ENCODE measurements around the gene RHAG. TPM values are rescaled to one million over a fixed set of nuclear protein-coding genes. Genes with fewer than 3 reads are reported as not detected.

RHAG gene
- total RNA-seq, 1 donor from 2014 or later = 2.5 TPM

DNA sequence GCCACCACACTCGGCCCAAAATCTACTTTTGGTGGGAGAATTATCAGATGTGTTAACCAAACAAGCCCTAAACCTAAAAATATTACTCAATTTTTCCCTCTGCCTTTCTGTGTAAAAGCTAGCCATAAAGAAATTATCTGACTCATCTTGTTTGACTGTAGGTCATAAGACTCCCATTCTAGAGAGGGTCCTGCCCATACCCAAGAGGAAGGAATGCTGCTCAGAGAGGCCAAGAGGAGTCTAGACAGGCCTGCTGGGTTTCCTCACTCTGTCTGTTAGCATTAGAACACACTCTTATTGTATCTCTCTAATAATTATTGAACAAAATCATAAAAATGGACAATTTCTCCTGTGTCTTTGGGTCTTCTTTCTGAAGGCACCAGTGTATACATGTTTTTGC lies 60.0 kb downstream of the RHAG start:
- no peak for DNase-seq (ENCODE audit: extremely low spot score in 2 of 2)
- Histone ChIP-seq H3K27me3 (no peaks in the 10 kb centered on the region), H3K4me1 (no peaks in the 10 kb centered on the region), H3K4me3 (no peak overlapping the region), H3K27ac (no peak overlapping the region), H3K36me3 (no peaks in the 10 kb centered on the region), H3K9me3 (no peaks in the 10 kb centered on the region)
- intact Hi-C loops (cut with DNase I) = no loop called here
- TF ChIP-seq POLR2AphosphoS5 (IDR thresholded peaks at IDR 0.05; ENCODE audit: insufficient read depth in 1 of 2, low read depth in 1 of 2) (no peak), POLR2A (IDR thresholded peaks at IDR 0.05) (no peak)
- TF ChIP-seq, protein P1, sequence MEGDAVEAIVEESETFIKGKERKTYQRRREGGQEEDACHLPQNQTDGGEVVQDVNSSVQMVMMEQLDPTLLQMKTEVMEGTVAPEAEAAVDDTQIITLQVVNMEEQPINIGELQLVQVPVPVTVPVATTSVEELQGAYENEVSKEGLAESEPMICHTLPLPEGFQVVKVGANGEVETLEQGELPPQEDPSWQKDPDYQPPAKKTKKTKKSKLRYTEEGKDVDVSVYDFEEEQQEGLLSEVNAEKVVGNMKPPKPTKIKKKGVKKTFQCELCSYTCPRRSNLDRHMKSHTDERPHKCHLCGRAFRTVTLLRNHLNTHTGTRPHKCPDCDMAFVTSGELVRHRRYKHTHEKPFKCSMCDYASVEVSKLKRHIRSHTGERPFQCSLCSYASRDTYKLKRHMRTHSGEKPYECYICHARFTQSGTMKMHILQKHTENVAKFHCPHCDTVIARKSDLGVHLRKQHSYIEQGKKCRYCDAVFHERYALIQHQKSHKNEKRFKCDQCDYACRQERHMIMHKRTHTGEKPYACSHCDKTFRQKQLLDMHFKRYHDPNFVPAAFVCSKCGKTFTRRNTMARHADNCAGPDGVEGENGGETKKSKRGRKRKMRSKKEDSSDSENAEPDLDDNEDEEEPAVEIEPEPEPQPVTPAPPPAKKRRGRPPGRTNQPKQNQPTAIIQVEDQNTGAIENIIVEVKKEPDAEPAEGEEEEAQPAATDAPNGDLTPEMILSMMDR (IDR thresholded peaks at IDR 0.05) = no peak

DNA sequence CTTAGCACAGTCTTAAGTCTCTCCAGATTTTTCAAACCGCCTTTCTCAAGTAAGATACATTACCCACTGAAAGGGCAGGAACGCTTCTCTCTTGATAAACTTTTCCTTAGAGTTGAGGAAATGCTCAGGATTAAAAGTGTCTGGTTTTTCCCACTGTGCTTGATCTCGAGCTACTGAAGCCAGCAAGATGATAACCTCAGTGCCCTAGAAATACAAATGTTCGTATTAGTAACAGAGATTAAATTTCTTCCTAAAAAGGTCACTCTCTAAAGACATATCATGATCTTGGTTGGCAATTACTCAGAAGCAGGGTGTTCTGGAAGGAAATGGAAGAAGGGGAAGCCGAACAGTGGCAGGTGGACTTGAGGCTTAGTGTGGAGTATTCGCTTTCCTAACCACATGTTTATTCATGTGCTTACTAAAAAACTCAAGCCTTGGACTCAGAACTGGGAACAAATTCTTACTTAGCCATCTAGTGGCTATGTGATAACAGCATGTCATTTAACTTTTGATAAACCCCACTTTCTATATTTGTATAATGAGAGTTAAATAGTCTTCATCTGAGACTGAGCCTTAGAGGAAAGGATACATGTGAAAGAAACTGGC lies 66.1 kb downstream of the RHAG start:
- H3K9me3 ChIP-seq = no peaks in the 10 kb centered on the region
- no peak overlapping the region for H3K27ac ChIP-seq
- DNase-seq (ENCODE audit: extremely low spot score in 2 of 2) = no peak
- H3K4me3 ChIP-seq = no peak overlapping the region
- no peaks in the 10 kb centered on the region for H3K36me3 ChIP-seq
- H3K27me3 ChIP-seq = no peaks in the 10 kb centered on the region
- TF ChIP-seq POLR2AphosphoS5 (IDR thresholded peaks at IDR 0.05; ENCODE audit: insufficient read depth in 1 of 2, low read depth in 1 of 2) (no peak), POLR2A (IDR thresholded peaks at IDR 0.05) (no peak)
- TF ChIP-seq, protein P1 (IDR thresholded peaks at IDR 0.05) = no peak
- H3K4me1 ChIP-seq = no peaks in the 10 kb centered on the region
- intact Hi-C loops (cut with DNase I) = no loop called here

DNA sequence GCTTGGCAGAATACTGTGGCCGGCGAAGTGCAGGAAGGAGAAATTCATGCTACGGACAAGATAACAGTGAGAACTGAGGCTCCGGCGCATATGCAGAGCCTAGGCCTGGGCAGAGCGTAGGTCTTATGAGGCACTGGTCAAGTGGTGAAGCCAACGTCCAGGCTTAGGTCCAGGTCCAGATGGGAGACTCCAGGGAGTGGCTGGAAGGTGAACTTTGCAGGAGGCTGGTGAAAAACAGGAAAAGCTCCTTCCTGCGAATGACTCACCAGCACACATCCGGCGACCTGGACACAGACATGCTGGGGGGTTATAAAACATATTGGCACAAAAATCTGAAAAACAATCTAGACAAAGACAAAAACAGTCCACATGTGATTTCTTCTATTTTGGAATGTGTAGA lies 70.8 kb downstream of the RHAG start:
- no peak for DNase-seq (ENCODE audit: extremely low spot score in 2 of 2)
- no peak overlapping the region for H3K27ac ChIP-seq

DNA sequence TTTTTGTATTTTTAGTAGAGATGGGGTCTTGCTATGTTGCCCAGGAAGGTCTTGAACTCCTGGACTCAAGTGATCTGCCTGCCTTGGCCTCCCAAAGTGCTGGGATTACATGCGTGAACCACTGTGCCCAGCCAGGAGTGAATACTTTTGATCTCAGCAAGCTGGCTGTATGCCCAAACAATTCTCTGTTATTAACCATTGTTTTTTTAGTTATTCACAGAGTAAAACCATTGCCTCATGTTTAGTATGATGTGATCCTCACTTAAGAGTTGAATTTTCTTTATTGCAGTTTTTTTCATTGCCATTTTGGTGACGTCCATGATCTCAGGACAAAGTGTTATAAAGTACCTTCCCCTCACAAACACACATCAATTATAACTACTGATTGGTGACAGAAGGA lies 71.4 kb downstream of the RHAG start:
- intact Hi-C loops (cut with DNase I) = no loop called here
- H3K9me3 ChIP-seq = no peaks in the 10 kb centered on the region
- no peaks in the 10 kb centered on the region for H3K27me3 ChIP-seq
- no peak for DNase-seq (ENCODE audit: extremely low spot score in 2 of 2)
- H3K36me3 ChIP-seq = no peaks in the 10 kb centered on the region
- no peak for TF ChIP-seq POLR2AphosphoS5 (IDR thresholded peaks at IDR 0.05; ENCODE audit: insufficient read depth in 1 of 2, low read depth in 1 of 2)
- TF ChIP-seq POLR2A (IDR thresholded peaks at IDR 0.05) = no peak
- TF ChIP-seq, protein P1 (IDR thresholded peaks at IDR 0.05) = no peak
- no peaks in the 10 kb centered on the region for H3K4me1 ChIP-seq
- H3K27ac ChIP-seq = no peak overlapping the region
- no peak overlapping the region for H3K4me3 ChIP-seq

More for the DNA sequence above, 70.8 kb downstream of the RHAG start:
- no peaks in the 10 kb centered on the region for H3K4me1 ChIP-seq
- H3K27me3 ChIP-seq = no peaks in the 10 kb centered on the region
- no peaks in the 10 kb centered on the region for H3K36me3 ChIP-seq
- no peak overlapping the region for H3K4me3 ChIP-seq
- no peaks in the 10 kb centered on the region for H3K9me3 ChIP-seq
- intact Hi-C loops (cut with DNase I) = no loop called here
- TF ChIP-seq, protein P1 (IDR thresholded peaks at IDR 0.05) = no peak
- TF ChIP-seq POLR2AphosphoS5 (IDR thresholded peaks at IDR 0.05; ENCODE audit: insufficient read depth in 1 of 2, low read depth in 1 of 2) (no peak), POLR2A (IDR thresholded peaks at IDR 0.05) (no peak)

DNA sequence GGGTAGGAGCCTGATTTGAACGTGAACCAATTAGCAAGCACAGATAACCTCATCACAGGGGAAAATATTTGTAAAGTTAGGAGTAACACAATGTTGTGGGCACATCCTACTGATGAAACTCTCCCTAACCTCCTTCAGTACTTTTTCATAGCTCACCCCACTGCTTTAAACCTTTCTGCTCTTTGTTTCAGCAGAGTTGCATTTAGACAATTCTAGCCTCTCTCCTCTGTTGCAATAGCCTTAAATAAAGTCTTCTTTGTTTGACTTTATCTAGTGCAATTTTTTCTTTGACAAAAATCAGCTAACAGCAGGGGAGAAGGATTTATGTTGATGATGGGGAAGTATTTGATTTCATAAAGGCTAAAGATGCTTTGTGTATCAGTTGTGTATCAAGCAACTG lies 72.1 kb downstream of the RHAG start:
- no peak overlapping the region for H3K4me3 ChIP-seq
- H3K9me3 ChIP-seq = no peaks in the 10 kb centered on the region
- H3K4me1 ChIP-seq = no peaks in the 10 kb centered on the region
- no peaks in the 10 kb centered on the region for H3K36me3 ChIP-seq
- TF ChIP-seq, protein P1 (IDR thresholded peaks at IDR 0.05) = no peak
- no peak for TF ChIP-seq POLR2AphosphoS5 (IDR thresholded peaks at IDR 0.05; ENCODE audit: insufficient read depth in 1 of 2, low read depth in 1 of 2)
- no peak for TF ChIP-seq POLR2A (IDR thresholded peaks at IDR 0.05)
- no peak overlapping the region for H3K27ac ChIP-seq
- no peaks in the 10 kb centered on the region for H3K27me3 ChIP-seq
- no peak for DNase-seq (ENCODE audit: extremely low spot score in 2 of 2)
- intact Hi-C loops (cut with DNase I) = no loop called here
